NCI-H526 treated with DMSO at 0.1 percent for 48 hours (cell line): ENCODE measurements around the gene DDAH1.
"Not testable (repeated sequence)": the region's sequence is repeated elsewhere in the genome, so short reads cannot be mapped to it uniquely, and the experiment has no call there.

Experiments used
- DNase-seq: peaks from one replicate; lab custom pipeline; 2025; lab: John Stamatoyannopoulos, UW

DDAH1 gene

GRCh38 chr1:85465099-85465785, at the start of gene DDAH1:
Gene DDAH1 (minus strand): TSS chr1:85465159. CDS start chr1:85465045, 114 bp downstream.
- peak; percentile 54 for DNase-seq

GRCh38 chr1:85513998-85514397, 49.0 kb upstream of the DDAH1 start:
- DNase-seq, result not testable (repeated sequence)

- DNase-seq, result no peak
These were observed 39.5 kb upstream of the DDAH1 start for GRCh38 chr1:85504417-85504816.

- DNase-seq, result no peak
These were observed 37.7 kb upstream of the DDAH1 start for GRCh38 chr1:85502625-85503083.

GRCh38 chr1:85502171-85502570, 37.2 kb upstream of the DDAH1 start:
- DNase-seq, result no peak

GRCh38 chr1:85501355-85501898, 36.5 kb upstream of the DDAH1 start:
- no peak for DNase-seq

GRCh38 chr1:85496941-85497582, 32.1 kb upstream of the DDAH1 start:
- no peak for DNase-seq

GRCh38 chr1:85495556-85495955, 30.6 kb upstream of the DDAH1 start:
- DNase-seq, result no peak

GRCh38 chr1:85494904-85495266, 29.9 kb upstream of the DDAH1 start:
- no peak for DNase-seq

GRCh38 chr1:85494074-85494903, 29.3 kb upstream of the DDAH1 start:
- peak; percentile 58 for DNase-seq

- DNase-seq, result no peak
These were observed 25.5 kb upstream of the DDAH1 start for GRCh38 chr1:85490270-85490985.

- DNase-seq, result no peak
These were observed 23.2 kb upstream of the DDAH1 start for GRCh38 chr1:85488126-85488525.

- DNase-seq, result no peak
These were observed 20.6 kb upstream of the DDAH1 start for GRCh38 chr1:85485516-85485915.

- DNase-seq, result no peak
These were observed 19.8 kb upstream of the DDAH1 start for GRCh38 chr1:85484716-85485115.

GRCh38 chr1:85484264-85484663, 19.3 kb upstream of the DDAH1 start:
- no peak for DNase-seq

- no peak for DNase-seq
These were observed 16.7 kb upstream of the DDAH1 start for GRCh38 chr1:85481688-85482087.

- no peak for DNase-seq
These were observed 15.6 kb upstream of the DDAH1 start for GRCh38 chr1:85480566-85480965.

- no peak for DNase-seq
These were observed 14.5 kb upstream of the DDAH1 start for GRCh38 chr1:85479491-85479890.

- DNase-seq, result no peak
These were observed 13.4 kb upstream of the DDAH1 start for GRCh38 chr1:85478366-85478765.

- no peak for DNase-seq
These were observed 10.1 kb upstream of the DDAH1 start for GRCh38 chr1:85475055-85475454.

GRCh38 chr1:85473390-85473789, 8.4 kb upstream of the DDAH1 start:
- no peak for DNase-seq

- DNase-seq, result no peak
These were observed 6.6 kb upstream of the DDAH1 start for GRCh38 chr1:85471558-85471957.
